Activated CD4-positive, alpha-beta memory T cell treated with anti-CD3 and anti-CD28 coated beads, Interleukin-2, amount 10 ng/mL, durations not matched to agents 7 days and 5 days (primary cell): ENCODE data around the gene CXCR2. TPM values are rescaled to one million over a fixed set of nuclear protein-coding genes. Genes with fewer than 3 reads are reported as not detected.

Experiments used
- CTCF ChIA-PET: fragments of 350-600 bp; sonication (Branson Sonifier 250); formaldehyde crosslinking; loops from one replicate; lab custom pipeline; 2021; ENCODE audit warnings: antibody characterized with exemption, inconsistent platforms; lab: Charles Lee
- POLR2A ChIA-PET: fragments of 350-600 bp; sonication (Branson Sonifier 250); formaldehyde crosslinking; loops from one replicate; lab custom pipeline; 2021; ENCODE audit warnings: antibody characterized with exemption; lab: Charles Lee
- DNase-seq: peaks from one replicate; pipeline ENCODE4 v3.0.0-alpha.2; 2020
- H3K27ac Mint-ChIP-seq: one replicate; pipeline ENCODE4 v1.8.0; 2021; ENCODE audit warnings: mild to moderate bottlenecking, mixed read lengths
- H3K27me3 Mint-ChIP-seq: one replicate; pipeline ENCODE4 v1.8.0; 2021; ENCODE audit warnings: mixed read lengths
- H3K36me3 Mint-ChIP-seq: one replicate; pipeline ENCODE4 v1.8.0; 2021; ENCODE audit warnings: low read depth, mixed read lengths
- H3K4me1 Mint-ChIP-seq: one replicate; pipeline ENCODE4 v1.8.0; 2021; ENCODE audit warnings: mixed read lengths
- H3K4me3 Mint-ChIP-seq: one replicate; pipeline ENCODE4 v1.8.0; 2021; ENCODE audit warnings: mild to moderate bottlenecking, mixed read lengths
- H3K9me3 Mint-ChIP-seq: one replicate; pipeline ENCODE4 v1.8.0; 2021; ENCODE audit warnings: mixed read lengths
- total RNA-seq, 2 experiments: library from RNA; stranded (reverse); gene quantifications; one replicate each; pipeline ENCODE4 v1.2.3, GENCODE V29; 2021

CXCR2 gene
- under 1 TPM; 0.13 to 0.15 TPM for total RNA-seq

- CTCF ChIA-PET: no interaction called here
- POLR2A ChIA-PET: no interaction called here
- DNase-seq: no peak
- Mint-ChIP-seq H3K36me3 (peaks cover 2% of the 10 kb centered on the region), H3K9me3 (no peaks in the 10 kb centered on the region), H3K4me3 (no peak within 1 kb of the TSS), H3K27ac (no peak within 1 kb of the TSS), H3K4me1 (peaks cover 10% of the 10 kb centered on the region), H3K27me3 (peaks cover 23% of the 10 kb centered on the region)
Observed at GRCh38 chr2:218125626-218126080, at the start of gene CXCR2. Gene CXCR2, plus strand, starts transcription at chr2:218126028. Its CDS starts 8,774 bp downstream, at chr2:218134802.

DNA sequence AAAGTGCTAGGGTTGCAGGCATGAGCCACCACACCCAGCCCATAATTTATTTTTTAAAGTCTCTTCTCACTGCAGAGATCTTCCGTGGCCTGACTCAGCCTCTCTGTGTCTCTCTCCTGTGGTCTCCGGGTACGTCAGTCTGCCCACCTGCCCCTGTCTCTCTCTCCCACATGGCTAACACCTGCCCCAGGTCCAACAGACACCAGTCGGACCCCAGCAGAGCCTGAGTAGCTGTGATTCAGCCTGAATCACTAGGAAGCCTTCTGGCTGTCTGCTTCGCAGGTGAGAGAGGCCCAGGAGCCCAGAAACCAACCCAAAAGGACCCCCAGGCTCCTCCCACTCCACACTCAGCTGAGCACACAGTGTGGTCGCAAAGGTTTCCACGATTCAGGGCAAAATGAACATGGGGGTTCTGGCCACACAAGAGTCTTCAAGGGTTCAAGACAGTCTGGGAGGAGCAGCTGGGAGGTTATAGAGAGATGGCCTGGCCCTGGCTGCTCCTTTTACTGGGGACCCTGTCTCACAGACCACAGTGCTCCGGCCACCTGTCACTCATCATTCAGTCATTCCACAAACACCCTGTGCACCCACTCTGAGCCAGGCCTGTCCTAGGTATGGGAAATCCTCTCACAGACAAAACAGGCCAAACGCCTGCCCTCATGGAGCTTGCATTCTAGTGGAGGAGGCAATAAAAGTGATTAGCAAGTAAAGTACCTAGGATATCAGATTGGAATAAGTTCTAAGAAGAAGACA, 48.2 kb upstream of the CXCR2 start:
- no peak for DNase-seq
- peaks cover 2% of the 10 kb centered on the region for H3K9me3 Mint-ChIP-seq
- ChIA-PET POLR2A (no interaction called here), CTCF (no interaction called here)
- H3K27me3 Mint-ChIP-seq: peaks cover 4% of the 10 kb centered on the region
- H3K36me3 Mint-ChIP-seq: no peaks in the 10 kb centered on the region
- H3K4me1 Mint-ChIP-seq: no peaks in the 10 kb centered on the region
- H3K27ac Mint-ChIP-seq: no peak overlapping the region
- H3K4me3 Mint-ChIP-seq: no peak overlapping the region

GRCh38 chr2:218079943-218080913, 45.6 kb upstream of the CXCR2 start:
- CTCF ChIA-PET: interaction anchor here (1.0 to 1.1 kb wide), 2 partner anchors 11 to 13 kb away, joined by 3 to 6 read pairs; partner anchors contain the start of gene RUFY4
- POLR2A ChIA-PET: no interaction called here
- H3K27ac Mint-ChIP-seq: no peak overlapping the region

GRCh38 chr2:218081063-218081462, 44.8 kb upstream of the CXCR2 start:
- no peak for DNase-seq
- Mint-ChIP-seq H3K27me3 (peaks cover 8% of the 10 kb centered on the region), H3K4me1 (no peaks in the 10 kb centered on the region), H3K4me3 (no peak overlapping the region), H3K36me3 (peaks cover under 1% of the 10 kb centered on the region), H3K9me3 (peaks cover 3% of the 10 kb centered on the region), H3K27ac (no peak overlapping the region)
- ChIA-PET POLR2A (no interaction called here), CTCF (interaction anchor here (1.0 kb wide), 1 partner anchor 12 kb away, joined by 6 read pairs; the partner anchor contains the start of gene RUFY4)

More at GRCh38 chr2:218079943-218080913, 45.6 kb upstream of the CXCR2 start:
- Mint-ChIP-seq H3K36me3 (no peaks in the 10 kb centered on the region), H3K4me3 (no peak overlapping the region), H3K9me3 (peaks cover 3% of the 10 kb centered on the region), H3K27me3 (peaks cover 5% of the 10 kb centered on the region), H3K4me1 (no peaks in the 10 kb centered on the region)
- no peak for DNase-seq

- Mint-ChIP-seq H3K27ac (no peak overlapping the region), H3K36me3 (peaks cover 6% of the 10 kb centered on the region), H3K4me3 (no peak overlapping the region), H3K9me3 (peaks cover 7% of the 10 kb centered on the region), H3K4me1 (no peaks in the 10 kb centered on the region), H3K27me3 (peaks cover 14% of the 10 kb centered on the region)
- CTCF ChIA-PET: no interaction called here
- POLR2A ChIA-PET: interaction anchor here (0.8 kb wide), 1 partner anchor 35 kb away, joined by 3 read pairs; no protein-coding TSS in a partner anchor
- DNase-seq: no peak
Observed at GRCh38 chr2:218081695-218082094, 44.1 kb upstream of the CXCR2 start.

DNA sequence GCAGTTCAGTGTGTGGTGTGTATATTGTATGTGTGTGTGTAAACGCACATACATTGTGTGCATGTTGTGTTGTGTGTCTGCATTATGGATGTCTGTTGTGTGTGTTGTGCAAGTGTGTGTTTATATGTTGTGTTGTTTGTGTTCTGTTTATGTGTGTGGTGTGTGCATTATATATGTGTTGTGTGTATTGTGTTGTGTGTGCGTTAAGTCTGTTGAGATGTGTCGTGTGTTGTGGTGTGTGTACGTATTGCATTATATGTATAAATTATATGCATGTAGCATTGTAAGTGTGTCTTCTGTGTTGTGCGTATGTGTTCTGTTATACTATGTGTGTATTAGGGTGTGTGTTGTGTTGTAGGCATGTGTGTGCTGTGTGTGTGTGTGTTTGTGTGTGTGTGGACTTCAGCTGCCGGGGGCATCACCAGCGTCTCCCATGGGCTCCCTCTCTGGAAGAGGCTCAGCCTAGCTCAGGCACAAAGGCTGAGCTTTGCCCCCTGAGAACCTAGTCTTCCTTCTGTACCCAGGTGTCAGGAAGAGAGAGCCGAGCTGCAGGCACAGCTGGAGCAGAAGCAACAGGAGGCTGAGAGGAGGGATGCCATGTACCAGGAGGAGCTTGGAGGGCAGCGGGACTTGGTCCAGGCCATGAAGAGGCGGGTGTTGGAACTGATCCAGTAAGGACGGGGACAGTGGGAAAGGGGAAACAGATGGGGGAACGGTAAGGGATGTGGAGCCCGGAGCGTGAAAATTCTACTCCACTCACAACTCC, 43.1 kb upstream of the CXCR2 start:
- Mint-ChIP-seq H3K27ac (no peak overlapping the region), H3K4me1 (no peaks in the 10 kb centered on the region), H3K4me3 (no peak overlapping the region), H3K27me3 (peaks cover 14% of the 10 kb centered on the region), H3K9me3 (peaks cover 7% of the 10 kb centered on the region), H3K36me3 (peaks cover 6% of the 10 kb centered on the region)
- ChIA-PET POLR2A (interaction anchor here (0.8 kb wide), 1 partner anchor 33 kb away, joined by 3 read pairs; no protein-coding TSS in a partner anchor), CTCF (interaction anchor here (0.9 kb wide), 1 partner anchor 14 kb away, joined by 3 read pairs; the partner anchor contains the start of gene RUFY4)
- DNase-seq: no peak

DNA sequence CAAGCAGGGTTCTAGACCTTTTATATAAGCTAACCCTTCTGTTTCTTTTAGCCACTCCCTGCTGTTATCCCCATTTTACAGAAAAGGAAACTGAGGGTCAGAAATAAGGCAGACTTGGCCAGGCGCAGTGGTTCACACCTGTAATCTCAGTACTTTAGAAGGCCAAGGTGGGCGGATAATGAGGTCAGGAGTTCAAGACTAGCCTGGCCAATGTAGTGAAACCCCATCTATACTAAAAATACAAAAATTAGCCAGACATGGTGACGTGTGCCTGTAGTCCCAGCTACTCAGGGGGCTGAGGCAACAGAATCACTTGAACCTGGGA, 42.5 kb upstream of the CXCR2 start:
- no peak overlapping the region for H3K27ac Mint-ChIP-seq
- H3K27me3 Mint-ChIP-seq: peaks cover 14% of the 10 kb centered on the region
- peaks cover 7% of the 10 kb centered on the region for H3K9me3 Mint-ChIP-seq
- no peak for DNase-seq
- peaks cover 6% of the 10 kb centered on the region for H3K36me3 Mint-ChIP-seq
- H3K4me1 Mint-ChIP-seq: no peaks in the 10 kb centered on the region
- CTCF ChIA-PET: interaction anchor here (0.9 kb wide), 1 partner anchor 15 kb away, joined by 3 read pairs; the partner anchor contains the start of gene RUFY4
- POLR2A ChIA-PET: no interaction called here
- no peak overlapping the region for H3K4me3 Mint-ChIP-seq

- Mint-ChIP-seq H3K27ac (no peak overlapping the region), H3K9me3 (peaks cover 7% of the 10 kb centered on the region), H3K36me3 (peaks cover 6% of the 10 kb centered on the region), H3K27me3 (peaks cover 17% of the 10 kb centered on the region), H3K4me1 (no peaks in the 10 kb centered on the region), H3K4me3 (no peak overlapping the region)
- CTCF ChIA-PET: no interaction called here
- no peak for DNase-seq
- POLR2A ChIA-PET: no interaction called here
Observed at GRCh38 chr2:218086478-218086877, 39.4 kb upstream of the CXCR2 start.

DNA sequence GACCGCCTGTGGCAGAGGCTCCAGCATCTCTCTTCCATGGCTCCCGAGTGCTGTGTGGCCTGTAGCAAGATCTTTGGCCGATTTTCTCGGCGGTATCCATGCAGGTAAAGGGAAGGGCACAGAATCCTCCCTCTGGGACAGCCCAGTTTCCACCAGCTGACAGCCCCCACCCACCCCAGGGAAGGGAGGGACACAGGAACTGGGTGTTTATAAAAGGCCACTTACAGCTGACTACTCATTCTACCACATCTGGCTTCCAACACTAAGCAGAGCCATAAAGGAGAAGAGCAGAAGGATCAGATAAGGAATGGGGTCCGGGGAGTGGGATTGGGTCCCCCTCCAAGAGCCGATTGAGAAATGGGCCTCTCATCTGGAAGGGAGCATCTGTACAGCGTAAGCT, 36.6 kb upstream of the CXCR2 start:
- no peak for DNase-seq
- Mint-ChIP-seq H3K9me3 (peaks cover 3% of the 10 kb centered on the region), H3K27me3 (peaks cover 17% of the 10 kb centered on the region), H3K4me1 (no peaks in the 10 kb centered on the region), H3K36me3 (peaks cover 6% of the 10 kb centered on the region), H3K27ac (no peak overlapping the region), H3K4me3 (no peak overlapping the region)
- CTCF ChIA-PET: no interaction called here
- POLR2A ChIA-PET: no interaction called here

DNA sequence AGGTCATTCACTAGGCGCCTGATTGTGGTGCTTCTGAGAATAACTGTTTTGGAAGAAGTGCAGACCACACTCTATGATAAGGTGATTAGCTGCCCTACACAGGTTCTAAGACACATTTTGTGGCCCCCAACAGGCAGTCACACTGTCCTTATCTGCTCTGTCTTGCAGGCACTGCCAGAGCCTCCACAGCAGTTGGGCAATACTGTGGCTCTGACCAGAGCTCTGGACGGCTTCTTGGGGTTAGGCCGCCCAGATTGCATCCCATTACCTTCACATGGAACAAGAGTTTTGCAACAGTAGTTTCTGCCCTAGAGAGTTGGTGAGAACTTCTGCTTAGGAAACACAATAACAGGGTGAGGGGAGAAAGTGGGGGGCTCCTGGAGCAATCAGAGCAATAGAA, 34.1 kb upstream of the CXCR2 start:
- no peak overlapping the region for H3K4me3 Mint-ChIP-seq
- no peaks in the 10 kb centered on the region for H3K9me3 Mint-ChIP-seq
- peaks cover 4% of the 10 kb centered on the region for H3K27me3 Mint-ChIP-seq

DNA sequence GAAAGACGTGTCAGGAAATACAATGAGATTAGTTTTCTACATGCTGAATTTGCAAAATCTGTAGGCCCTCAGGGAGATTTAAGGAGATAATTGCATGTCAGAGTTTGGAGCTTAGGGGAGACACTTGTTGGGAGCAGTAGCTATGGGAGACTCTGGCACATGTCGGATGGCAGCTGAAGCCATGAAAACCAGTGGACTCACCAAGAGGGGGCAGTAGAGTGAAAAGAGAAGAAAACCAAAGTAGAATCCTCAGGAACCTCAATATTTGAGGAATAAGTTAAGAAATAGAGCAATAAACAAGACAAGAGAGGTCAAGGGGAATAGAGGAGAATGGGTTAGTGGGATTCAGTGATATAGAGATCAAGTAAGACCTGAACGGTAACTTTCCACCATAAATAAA, 31.9 kb upstream of the CXCR2 start:
- Mint-ChIP-seq H3K27ac (no peak overlapping the region), H3K27me3 (peaks cover 15% of the 10 kb centered on the region), H3K4me3 (no peak overlapping the region), H3K4me1 (no peaks in the 10 kb centered on the region), H3K36me3 (no peaks in the 10 kb centered on the region), H3K9me3 (no peaks in the 10 kb centered on the region)
- DNase-seq: no peak
- POLR2A ChIA-PET: no interaction called here
- CTCF ChIA-PET: no interaction called here

More for the DNA sequence above, 34.1 kb upstream of the CXCR2 start:
- Mint-ChIP-seq H3K4me1 (no peaks in the 10 kb centered on the region), H3K27ac (no peak overlapping the region), H3K36me3 (no peaks in the 10 kb centered on the region)
- ChIA-PET CTCF (no interaction called here), POLR2A (no interaction called here)
- DNase-seq: no peak

DNA sequence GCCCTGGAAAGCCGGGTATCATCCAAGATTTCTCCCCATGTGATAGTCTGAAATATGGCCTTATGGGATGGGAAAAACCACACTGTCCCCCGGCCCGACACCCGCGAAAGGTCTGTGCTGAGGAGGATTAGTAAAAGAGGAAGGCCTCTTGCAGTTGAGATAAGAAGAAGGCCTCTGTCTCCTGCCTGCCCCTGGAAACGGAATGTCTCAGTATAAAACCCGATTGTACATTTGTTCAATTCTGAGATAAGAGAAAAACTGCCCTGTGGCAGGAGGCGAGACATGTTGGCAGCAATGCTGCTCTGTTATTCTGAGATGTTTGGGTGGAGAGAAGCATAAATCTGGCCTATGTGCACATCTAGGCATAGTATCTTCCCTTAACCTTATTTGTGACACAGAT, 30.0 kb upstream of the CXCR2 start:
- Mint-ChIP-seq H3K27ac (no peak overlapping the region), H3K36me3 (no peaks in the 10 kb centered on the region), H3K27me3 (peaks cover 21% of the 10 kb centered on the region), H3K4me1 (no peaks in the 10 kb centered on the region), H3K4me3 (no peak overlapping the region), H3K9me3 (no peaks in the 10 kb centered on the region)
- DNase-seq: no peak
- ChIA-PET POLR2A (no interaction called here), CTCF (no interaction called here)
